Left cardiac atrium (tissue), 4 donors: ENCODE results near the gene MRLN. TPM values are rescaled to one million over a fixed set of nuclear protein-coding genes. Genes with fewer than 3 reads are reported as not detected.
"Not testable (repeated sequence)": the region's sequence is repeated elsewhere in the genome, so short reads cannot be mapped to it uniquely, and the experiment has no call there.

Experiments
- ATAC-seq, 2 donors: fragments of 200-7000 bp; cut with Tn5 transposase; one replicate each; pipeline ENCODE4 v1.9.1; 2020; ENCODE audit warnings: mild to moderate bottlenecking in 2 of 2, moderate library complexity in 2 of 2
- DNase-seq: peaks from one replicate; pipeline ENCODE4 v3.0.0-alpha.2; 2020
- intact Hi-C, 2 donors: fragments of 100-400 bp; cut with DNase I; formaldehyde crosslinking; loops; one replicate each; pipeline versions ENCODE4 v1.14.1 to v1.15.1; 2022 to 2023
- total RNA-seq, 2 donors: library from RNA; stranded (reverse); fragmentation: NEBNext Ultra II Directional; extraction: Animal tissue kit (Norgen Biotek cat#: 25700); gene quantifications; one replicate each; pipeline ENCODE4 v1.2.1, GENCODE V29; 2021
- donor health status: DM: no; HTN: yes; CAD: no.
- donor health status: DM: no; HTN: yes; CAD: no; lungs with severe emphysema.
- donor health status: DM: yes; HTN: yes; CAD: no.
- donor health status: Dilated cardiomyopathy.

The MRLN gene
- total RNA-seq, 2 donors from 2014 or later: not detected

DNA sequence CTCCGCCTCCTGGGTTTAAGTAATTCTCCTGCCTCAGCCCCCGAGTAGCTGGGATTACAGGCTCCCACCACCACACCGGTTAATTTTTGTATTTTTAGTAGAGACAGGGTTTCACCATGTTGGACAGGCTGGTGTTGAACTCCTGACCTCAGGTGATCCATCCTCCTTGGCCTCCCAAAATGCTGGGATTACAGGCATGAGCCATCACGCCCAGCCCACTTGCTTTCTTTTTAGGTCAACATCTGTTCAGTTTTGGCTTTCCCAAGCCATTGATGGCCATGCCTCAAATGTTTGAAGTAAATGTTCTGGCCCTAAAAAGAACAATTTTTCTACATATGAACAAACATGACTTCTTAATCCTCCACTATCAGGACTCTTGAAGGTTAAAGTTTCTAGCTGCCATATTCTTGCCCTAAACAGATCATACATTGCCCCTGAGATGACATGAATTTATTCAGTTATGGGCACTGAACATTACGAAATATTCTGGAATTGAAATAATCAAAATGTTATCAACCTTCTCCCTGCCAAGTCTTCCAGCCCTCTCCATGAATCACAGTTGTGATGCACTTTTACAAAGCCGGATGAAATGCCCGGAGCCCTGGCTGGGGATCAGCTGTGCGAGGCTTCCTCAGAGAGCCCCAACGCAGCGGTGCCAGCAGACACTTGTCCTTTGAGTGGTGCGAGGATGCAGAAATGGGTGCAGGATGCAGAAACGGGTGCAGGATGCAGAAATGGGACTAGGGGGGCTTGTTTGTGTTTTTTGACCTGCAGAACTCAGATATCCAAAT lies 2.9 kb downstream of the MRLN start:
- DNase-seq: peak; percentile 45
- peak in 1 of 2 donors; percentile 92 for ATAC-seq
- intact Hi-C loops: no loop called here

GRCh38 chr10:59748834-59749233 lies 4.4 kb downstream of the MRLN start:
- intact Hi-C loops: no loop called here
- DNase-seq: no peak

GRCh38 chr10:59745163-59745650 lies 8.0 kb downstream of the MRLN start:
- intact Hi-C loops: no loop called here
- ATAC-seq: no peak
- DNase-seq: no peak

More at GRCh38 chr10:59748834-59749233, 4.4 kb downstream of the MRLN start:
- no peak for ATAC-seq

DNA sequence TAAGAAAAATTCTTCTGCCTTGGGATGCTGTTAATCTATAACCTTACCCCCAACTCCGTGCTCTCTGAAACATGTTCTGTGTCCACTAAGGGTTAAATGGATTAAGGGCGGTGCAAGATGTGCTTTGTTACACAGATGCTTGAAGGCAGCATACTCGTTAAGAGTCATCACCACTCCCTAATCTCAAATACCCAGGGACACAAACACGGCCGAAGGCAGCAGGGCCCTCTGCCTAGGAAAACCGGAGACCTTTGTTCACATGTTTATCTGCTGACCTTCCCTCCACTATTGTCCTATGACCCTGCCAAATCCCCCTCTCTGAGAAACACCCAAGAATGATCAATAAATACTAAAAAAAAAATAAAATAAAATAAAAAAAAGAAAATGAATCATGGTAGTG lies 8.5 kb downstream of the MRLN start:
- DNase-seq, ATAC-seq, intact Hi-C loops: not testable (repeated sequence)

DNA sequence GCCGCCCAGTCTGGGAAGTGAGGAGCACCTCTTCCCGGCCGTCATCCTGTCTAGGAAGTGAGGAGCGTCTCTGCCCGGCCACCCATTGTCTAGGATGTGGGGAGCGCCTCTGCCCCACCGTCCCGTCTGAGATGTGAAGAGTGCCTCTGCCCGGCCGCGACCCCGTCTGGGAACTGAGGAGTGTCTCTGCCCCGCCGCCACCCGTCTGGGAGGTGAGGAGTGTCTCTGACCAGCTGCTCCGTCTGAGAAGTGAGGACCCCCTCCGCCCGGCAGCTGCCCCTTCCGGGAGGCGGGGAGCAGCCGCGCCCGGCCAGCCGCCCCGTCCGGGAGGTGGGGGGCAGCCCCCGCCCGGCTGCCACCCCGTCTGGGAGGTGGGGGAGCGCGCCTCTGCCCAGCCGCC lies 9.1 kb downstream of the MRLN start:
- DNase-seq, ATAC-seq, intact Hi-C loops: not testable (repeated sequence)

GRCh38 chr10:59741583-59741982 lies 11.7 kb downstream of the MRLN start:
- ATAC-seq (no peak), DNase-seq (no peak)
- intact Hi-C loops: no loop called here

- DNase-seq (no peak), ATAC-seq (no peak)
- intact Hi-C loops: no loop called here
Observed at GRCh38 chr10:59741048-59741447, 12.2 kb downstream of the MRLN start.

GRCh38 chr10:59736749-59737148 lies 16.5 kb downstream of the MRLN start:
- ATAC-seq (no peak), DNase-seq (no peak)
- intact Hi-C loops: no loop called here

- ATAC-seq (no peak), DNase-seq (no peak)
- intact Hi-C loops: no loop called here
Observed at GRCh38 chr10:59735296-59735695, 18.0 kb downstream of the MRLN start.

- ATAC-seq: no peak
- intact Hi-C loops: no loop called here
- DNase-seq: no peak
Observed at GRCh38 chr10:59734014-59734462, 19.2 kb downstream of the MRLN start.

DNA sequence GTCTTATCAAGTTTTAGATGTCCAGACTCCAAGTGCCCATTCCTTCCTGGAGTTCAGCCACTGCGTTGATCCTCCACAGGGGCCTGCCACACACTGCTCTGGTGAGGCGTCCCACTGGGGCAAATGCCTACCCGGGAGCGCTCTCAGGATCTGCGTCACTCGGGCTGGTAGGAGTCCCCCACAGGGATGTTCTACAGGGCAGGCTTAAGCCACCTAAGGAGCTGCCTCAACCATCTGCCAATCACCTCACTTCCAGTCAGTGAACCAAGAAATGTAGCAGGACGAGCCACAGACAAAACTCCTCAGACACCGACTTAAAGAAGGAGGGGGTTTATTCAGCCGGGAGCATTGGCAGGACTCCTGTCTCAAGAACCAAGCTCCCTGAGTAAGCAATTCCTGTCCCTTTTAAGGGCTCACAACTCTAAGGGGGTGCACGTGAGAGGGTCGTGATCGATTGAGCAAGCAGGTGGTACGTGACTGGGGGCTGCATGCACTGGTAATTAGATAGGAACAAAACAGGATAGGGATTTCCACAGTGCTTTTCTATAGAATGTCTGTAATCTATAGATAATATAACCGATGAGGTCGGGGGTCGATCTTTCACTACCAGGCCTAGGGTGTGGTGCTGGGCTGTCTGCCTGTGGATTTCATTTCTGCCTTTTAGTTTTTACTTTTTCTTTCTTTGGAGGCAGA lies 19.8 kb downstream of the MRLN start:
- intact Hi-C loops, DNase-seq, ATAC-seq: not testable (repeated sequence)

DNA sequence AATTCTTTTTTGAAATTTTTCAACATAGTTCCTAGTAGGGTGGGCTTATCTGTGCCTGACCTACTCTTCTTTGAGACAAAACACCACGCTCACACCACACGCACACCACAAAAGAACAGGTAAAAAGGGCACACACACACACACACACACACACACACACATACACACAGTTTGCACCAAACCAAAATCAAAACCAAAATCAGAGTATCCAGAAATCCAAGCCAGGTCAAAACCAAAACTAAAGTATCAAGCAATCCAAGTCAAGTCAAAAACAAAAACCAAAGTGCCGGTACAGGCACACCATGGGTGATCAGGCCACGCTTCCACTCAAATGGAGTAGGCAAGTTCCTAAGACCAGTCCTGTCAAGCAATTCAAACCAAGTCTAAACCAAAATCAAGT lies 20.4 kb downstream of the MRLN start:
- ATAC-seq, intact Hi-C loops, DNase-seq: not testable (repeated sequence)

- intact Hi-C loops, DNase-seq, ATAC-seq: not testable (repeated sequence)
Observed at GRCh38 chr10:59729167-59729566, 24.1 kb downstream of the MRLN start.

GRCh38 chr10:59724098-59724938 lies 28.9 kb downstream of the MRLN start:
- ATAC-seq: no peak
- intact Hi-C loops: no loop called here

GRCh38 chr10:59720377-59720776 lies 32.9 kb downstream of the MRLN start:
- DNase-seq (no peak), ATAC-seq (no peak)
- intact Hi-C loops: no loop called here

More at GRCh38 chr10:59724098-59724938, 28.9 kb downstream of the MRLN start:
- DNase-seq: no peak

DNA sequence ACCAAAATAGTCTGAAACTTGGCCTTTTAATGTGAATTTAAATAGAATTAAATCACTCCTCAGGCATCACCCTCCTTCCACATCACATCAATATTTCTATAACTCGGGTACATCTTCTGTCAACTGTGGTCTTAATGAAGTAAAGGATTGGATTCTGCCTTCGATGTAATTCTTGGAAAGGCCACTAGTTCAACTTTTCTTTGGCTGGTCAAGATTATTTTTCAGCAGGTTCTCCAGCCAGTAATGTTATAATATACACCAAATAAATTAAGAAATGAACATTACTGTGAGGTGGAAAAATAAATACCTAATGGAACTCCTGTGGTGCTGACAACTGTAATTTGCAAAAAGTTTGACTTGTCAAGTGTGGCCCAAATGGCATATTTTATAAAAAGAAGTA lies 33.9 kb downstream of the MRLN start:
- ATAC-seq (no peak), DNase-seq (no peak)
- intact Hi-C loops: no loop called here

GRCh38 chr10:59718257-59718656 lies 35.0 kb downstream of the MRLN start:
- ATAC-seq: no peak
- intact Hi-C loops: no loop called here
- no peak for DNase-seq

- intact Hi-C loops: no loop called here
- no peak for ATAC-seq
- DNase-seq: no peak
Observed at GRCh38 chr10:59713196-59713821, 39.9 kb downstream of the MRLN start.
